ENCODE results near the gene EDN2.

- TF ChIP-seq CTCF (IDR thresholded peaks at IDR 0.05), result no peak
- no peak for TF ChIP-seq EP300 (IDR thresholded peaks at IDR 0.05)
These were observed 16.8 kb downstream of the EDN2 start for GRCh38 chr1:41467673-41468072.
